HepG2 (cell line): ENCODE measurements around the gene OPRD1. TPM values are rescaled to one million over a fixed set of nuclear protein-coding genes. Genes with fewer than 3 reads are reported as not detected.

Source experiments
- ATAC-seq: fragments of 200-7000 bp; cut with Tn5 transposase; 3 replicates; pipeline ENCODE4 v1.9.1; 2020; ENCODE audit warnings: mild to moderate bottlenecking, moderate library complexity
- BruUV-seq: library from RNA; stranded (reverse); fragments of 400-500 nt; replicated peaks from 2 replicates; lab custom pipeline; 2021; lab: Mats Ljungman, UMichigan
- CTCF ChIA-PET: fragments of 300-600 bp; formaldehyde crosslinking; extraction: SDS; loops from one replicate; lab custom pipeline; 2021; ENCODE audit warnings: low total read pairs, inconsistent platforms, low intra/inter-chr PET ratio; lab: Yijun Ruan, JAX
- POLR2A ChIA-PET: fragments of 350-600 bp; sonication (Branson Sonifier 250); formaldehyde crosslinking; loops from one replicate; lab custom pipeline; 2020; ENCODE audit warnings: antibody characterized with exemption, inconsistent platforms; lab: Yijun Ruan, JAX
- DNase-seq: peaks from one replicate; pipeline ENCODE4 v3.0.0-alpha.2; 2015; ENCODE audit warnings: low spot score
- FAIRE-seq: peaks from 3 replicates; lab custom pipeline; 2011; peaks lifted over from hg19 to GRCh38; lab: Jason Lieb, UNC
- H2AFZ ChIP-seq: one replicate; pipeline ENCODE4 v1.6.1; 2011; ENCODE audit warnings: low read length, inconsistent platforms
- H3K27ac ChIP-seq: fragments of 300-600 bp; 3 replicates; pipeline ENCODE4 v1.8.0; 2011; ENCODE audit warnings: mixed run types, mild to moderate bottlenecking, mixed read lengths, low read length, inconsistent platforms; ENCODE audit not compliant: insufficient read depth; ENCODE audit errors: extremely low read length
- H3K27me3 ChIP-seq, 2 experiments: fragments of 200-600 bp in 1 of 2; 2 replicates in 1 of 2; 3 replicates in 1 of 2; pipeline versions ENCODE4 v1.6.0 to v1.8.0; 2011; ENCODE audit warnings: low read length in 2 of 2, mild to moderate bottlenecking in 2 of 2, moderate library complexity in 2 of 2, inconsistent platforms in 1 of 2; ENCODE audit not compliant: insufficient read depth in 2 of 2, control insufficient read depth in 1 of 2
- H3K36me3 ChIP-seq, 2 experiments: fragments of 200-600 bp in 1 of 2; replicated peaks in 1 of 2; 2 replicates in 1 of 2; 3 replicates in 1 of 2; pipeline versions ENCODE4 v1.5.1 to v1.8.0; 2011; ENCODE audit warnings: low read length in 2 of 2, inconsistent platforms in 1 of 2; ENCODE audit not compliant: insufficient read depth in 2 of 2, control insufficient read depth in 1 of 2
- H3K4me1 ChIP-seq: 2 replicates; pipeline ENCODE4 v1.5.1; 2012; ENCODE audit warnings: low read length, inconsistent platforms; ENCODE audit not compliant: insufficient read depth
- H3K4me2 ChIP-seq: 2 replicates; pipeline ENCODE4 v1.6.0; 2011; ENCODE audit warnings: low read depth, low read length, inconsistent platforms
- H3K4me3 ChIP-seq, 3 experiments: fragments of 200-600 bp in 1 of 3; sonication (generic), shearing (Covaris generic) in 1 of 3; replicated peaks in 1 of 3; 2 replicates each; pipeline ENCODE4 v1.5.1; 2011 to 2016; ENCODE audit warnings: low read length in 3 of 3, inconsistent platforms in 2 of 3, low read depth in 2 of 3, mild to moderate bottlenecking in 2 of 3, control low read depth in 1 of 3, mixed read lengths in 1 of 3; ENCODE audit not compliant: insufficient read depth in 1 of 3
- H3K79me2 ChIP-seq: one replicate; pipeline ENCODE4 v1.6.1; 2011; ENCODE audit warnings: low read length, inconsistent platforms; ENCODE audit not compliant: insufficient read depth
- H3K9ac ChIP-seq: 2 replicates; pipeline ENCODE4 v1.6.0; 2011; ENCODE audit warnings: mild to moderate bottlenecking, low read depth, low read length, inconsistent platforms; ENCODE audit not compliant: insufficient read depth
- H3K9me3 ChIP-seq: 2 replicates; pipeline ENCODE4 v1.5.1; 2012; ENCODE audit warnings: mild to moderate bottlenecking, low read length
- H4K20me1 ChIP-seq: 2 replicates; pipeline ENCODE4 v1.6.0; 2011; ENCODE audit warnings: inconsistent platforms, mild to moderate bottlenecking, low read length, moderate library complexity; ENCODE audit not compliant: insufficient read depth
- E2F1 ChIP-seq: sonication (generic); formaldehyde crosslinking; IDR thresholded peaks from 2 replicates; pipeline ENCODE4 v1.5.0; 2020; ENCODE audit warnings: missing genetic modification reagents
- GPBP1L1 ChIP-seq: sonication (generic); formaldehyde crosslinking; IDR thresholded peaks from 2 replicates; pipeline ENCODE4 v1.5.0; 2020; ENCODE audit warnings: mild to moderate bottlenecking, missing genetic modification reagents
- HNF4A ChIP-seq: sonication (generic); formaldehyde crosslinking; IDR thresholded peaks from 2 replicates; pipeline ENCODE4 v1.4.0; 2020; ENCODE audit warnings: missing genetic modification reagents
- MBNL3 ChIP-seq: fragments of 250-450 bp; sonication (Bioruptor Pico); conservative IDR thresholded peaks from 2 replicates; pipeline ENCODE4 v1.8.0; 2022; ENCODE audit warnings: mild to moderate bottlenecking, inconsistent platforms
- MYPOP ChIP-seq: sonication (generic); formaldehyde crosslinking; IDR thresholded peaks from 2 replicates; pipeline ENCODE4 v1.8.1; 2023; ENCODE audit warnings: mild to moderate bottlenecking, moderate library complexity, missing genetic modification reagents
- NFRKB ChIP-seq: fragments of 450-650 bp; IDR thresholded peaks from 2 replicates; pipeline ENCODE4 v1.6.1; 2017
- RARA ChIP-seq: IDR thresholded peaks from 2 replicates; pipeline ENCODE4 v1.6.1; 2016; ENCODE audit warnings: missing genetic modification reagents, missing compliant biosample characterization
- RCOR2 ChIP-seq: IDR thresholded peaks from 2 replicates; pipeline ENCODE4 v1.6.1; 2016; ENCODE audit warnings: missing biosample characterization, missing genetic modification reagents
- SMYD3 ChIP-seq: sonication (generic); formaldehyde crosslinking; IDR thresholded peaks from 2 replicates; pipeline ENCODE4 v1.8.1; 2023; ENCODE audit warnings: mild to moderate bottlenecking, missing genetic modification reagents
- SOX5 ChIP-seq: IDR thresholded peaks from 2 replicates; pipeline ENCODE4 v1.6.1; 2016; ENCODE audit warnings: borderline replicate concordance
- SP4 ChIP-seq: sonication (generic); formaldehyde crosslinking; IDR thresholded peaks from 2 replicates; pipeline ENCODE4 v1.8.1; 2023; ENCODE audit warnings: mild to moderate bottlenecking, missing genetic modification reagents
- STAT6 ChIP-seq: sonication (generic); formaldehyde crosslinking; IDR thresholded peaks from 2 replicates; pipeline ENCODE4 v1.4.0; 2020; ENCODE audit warnings: missing genetic modification reagents, mild to moderate bottlenecking, borderline replicate concordance
- ZBTB3 ChIP-seq: sonication (generic); formaldehyde crosslinking; IDR thresholded peaks from 2 replicates; pipeline ENCODE4 v1.4.0; 2020; ENCODE audit warnings: low read depth, mild to moderate bottlenecking, moderate library complexity, missing genetic modification reagents, borderline replicate concordance
- ZFYVE20 ChIP-seq: sonication (generic); formaldehyde crosslinking; IDR thresholded peaks from 2 replicates; pipeline ENCODE4 v1.8.0; 2023; ENCODE audit warnings: low read depth, mild to moderate bottlenecking, moderate library complexity, missing genetic modification reagents, borderline replicate concordance
- ZNF326 ChIP-seq: sonication (generic); formaldehyde crosslinking; IDR thresholded peaks from 2 replicates; pipeline ENCODE4 v1.4.0; 2020; ENCODE audit warnings: missing genetic modification reagents, borderline replicate concordance
- ZNF333 ChIP-seq: sonication (generic); formaldehyde crosslinking; IDR thresholded peaks from 2 replicates; pipeline ENCODE4 v1.4.0; 2020; ENCODE audit warnings: mild to moderate bottlenecking, missing genetic modification reagents, borderline replicate concordance
- ZSCAN31 ChIP-seq: sonication (generic); formaldehyde crosslinking; IDR thresholded peaks from 2 replicates; pipeline ENCODE4 v1.5.0; 2020; ENCODE audit warnings: low read depth, mild to moderate bottlenecking, missing genetic modification reagents
- WGBS: methylation state at CpG from one replicate; pipeline ENCODE4 v1.1.6; 2017; ENCODE audit warnings: low lambda C conversion rate; 5-methylcytosine and 5-hydroxymethylcytosine counted together
- in situ Hi-C: cut with HindIII; loops from 2 replicates; pipeline ENCODE4 v1.10.0; 2017; ENCODE audit warnings: low pct_unique_long_range_greater_than_20kb; ENCODE audit not compliant: extremely low pct_ligation_motif_present
- intact Hi-C: fragments of 100-400 bp; cut with micrococcal nuclease; formaldehyde crosslinking; loops from one replicate; pipeline ENCODE4 v1.10.0; 2022; ENCODE audit not compliant: unreplicated experiment
- polyA plus RNA-seq, 8 experiments: library from polyadenylated mRNA; depleted of rRNA in 3 of 8; stranded (reverse) in 7 of 8; unstranded in 1 of 8; fragments of >200 nt; fragmentation: Illumina TruSeq in 4 of 8; extraction: Trizol in 4 of 8; gene quantifications; 2 replicates each; pipeline versions ENCODE4 v1.2.1 to v1.2.3, GENCODE V29; 2011 to 2016; ENCODE audit warnings: low read depth in 4 of 8, missing spikeins in 1 of 8, mixed read lengths in 1 of 8; ENCODE audit not compliant: insufficient read depth in 1 of 8
- total RNA-seq, 5 experiments: library from RNA; depleted of rRNA; stranded (reverse); fragments of >200 nt; fragmentation: Illumina TruSeq; extraction: Trizol; gene quantifications; 2 replicates each; pipeline ENCODE4 v1.2.3, GENCODE V29; 2016; ENCODE audit warnings: low read depth in 1 of 5

OPRD1 gene
- total and polyA plus RNA-seq, 2 of the 13 experiments (the other 11 are each of a cell fraction or from before 2014, with no cell fraction given) = 0.02 to 0.03 TPM

- in situ Hi-C loops (no loop called here), intact Hi-C loops (no loop called here)
- H3K4me1 ChIP-seq = peaks cover 17% of the 10 kb centered on the region
- H3K36me3 ChIP-seq = peaks cover 1 to 18% of the 10 kb centered on the region in 2 experiments; a peak in 4 of 5 replicates
- H3K79me2 ChIP-seq = peaks cover 13% of the 10 kb centered on the region
- no peaks in the 10 kb centered on the region; the same call in 1 of the 2 replicates for H4K20me1 ChIP-seq
- 94% methylated on average over 2 of the region's 2 CpGs for WGBS
- no peaks in the 10 kb centered on the region; a peak in 1 of 5 replicates for H3K27me3 ChIP-seq
- ChIA-PET POLR2A (interaction anchor here (1.2 kb wide), 1 partner anchor 23 kb away, joined by 4 read pairs; the partner anchor contains the start of gene EPB41), CTCF (no interaction called here)
- no peak for TF ChIP-seq MYPOP
- TF ChIP-seq ZBTB3 (CRISPR knock-in tag) = no peak
- no peak for TF ChIP-seq RARA (CRISPR knock-in tag)
- TF ChIP-seq STAT6 (CRISPR knock-in tag) = no peak
- no peak for TF ChIP-seq E2F1
- TF ChIP-seq NFRKB = no peak
- TF ChIP-seq SP4 = no peak
- no peak for TF ChIP-seq ZNF333
- no peak for TF ChIP-seq GPBP1L1 (CRISPR knock-in tag)
- TF ChIP-seq ZSCAN31 (CRISPR knock-in tag) = no peak
- TF ChIP-seq SOX5 = no peak
- TF ChIP-seq SMYD3 (CRISPR knock-in tag) = no peak
- no peak for TF ChIP-seq RCOR2 (CRISPR knock-in tag)
- no peak for TF ChIP-seq ZFYVE20 (CRISPR knock-in tag)
- no peak for TF ChIP-seq HNF4A
- TF ChIP-seq ZNF326 (CRISPR knock-in tag) = no peak
- no peak for TF ChIP-seq MBNL3 (CRISPR knock-in tag)
- H3K4me2 ChIP-seq = no peak overlapping the region
- BruUV-seq = no TSS peak
- ATAC-seq (no peak), DNase-seq (no peak), FAIRE-seq (no peak)
- H3K4me3 ChIP-seq = no peak overlapping the region
- H3K9ac ChIP-seq = no peak overlapping the region
- H2AFZ ChIP-seq = no peak overlapping the region
- H3K9me3 ChIP-seq = no peaks in the 10 kb centered on the region
- no peak overlapping the region for H3K27ac ChIP-seq
Observed at GRCh38 chr1:28890836-28891235, 78.9 kb downstream of the OPRD1 start.
